Fibroblast of the aortic adventitia (primary cell): Measurements from ENCODE around the gene TEX14. TPM values are rescaled to one million over a fixed set of nuclear protein-coding genes. Genes with fewer than 3 reads are reported as not detected.

Source experiments
- DNase-seq: peaks from one replicate; pipeline ENCODE4 v3.0.0-alpha.2; 2010; ENCODE audit warnings: low read depth
- H3K4me3 ChIP-seq: 2 replicates; pipeline ENCODE4 v1.5.1; 2011; ENCODE audit warnings: low read depth, mild to moderate bottlenecking, control low read depth, low read length, moderate library complexity
- CTCF ChIP-seq: IDR thresholded peaks from 2 replicates; pipeline ENCODE4 v1.5.1; 2011; ENCODE audit warnings: mild to moderate bottlenecking, low read length, control low read depth, inconsistent platforms; ENCODE audit not compliant: insufficient read depth
- total RNA-seq: library from RNA; depleted of rRNA; stranded (reverse); fragments of >200 nt; gene quantifications from 2 replicates; pipeline ENCODE4 v1.2.3, GENCODE V29; 2012; ENCODE audit warnings: low replicate concordance

The TEX14 gene
- total RNA-seq, 1 donor: not detected

- TF ChIP-seq CTCF: no peak
- H3K4me3 ChIP-seq: peak overlapping the region; percentile 88
- DNase-seq: peak; percentile 100
Measured at GRCh38 chr17:58517928-58518609, 173.8 kb downstream of the TEX14 start.

GRCh38 chr17:58517378-58517927 is 174.4 kb downstream of the TEX14 start:
- DNase-seq: no peak
- H3K4me3 ChIP-seq: peak overlapping the region; percentile 88
- TF ChIP-seq CTCF: no peak

GRCh38 chr17:58516644-58517377 is 175.0 kb downstream of the TEX14 start:
- no peak for TF ChIP-seq CTCF
- DNase-seq: no peak
- peak overlapping the region; percentile 88 for H3K4me3 ChIP-seq

- DNase-seq: no peak
- no peak overlapping the region for H3K4me3 ChIP-seq
- no peak for TF ChIP-seq CTCF
Measured at GRCh38 chr17:58515286-58515685, 176.6 kb downstream of the TEX14 start.

GRCh38 chr17:58514770-58515157 is 177.1 kb downstream of the TEX14 start:
- no peak for DNase-seq
- TF ChIP-seq CTCF: no peak
- H3K4me3 ChIP-seq: peak overlapping the region; percentile 81

- no peak for TF ChIP-seq CTCF
- peak; percentile 52 for DNase-seq
- peak within 1 kb of the TSS; percentile 81 for H3K4me3 ChIP-seq
Measured at GRCh38 chr17:58513965-58514769, 177.7 kb downstream of the TEX14 start, which contains the start of gene MTMR4. Gene MTMR4, minus strand, starts transcription at chr17:58514638. Its CDS starts 231 bp downstream, at chr17:58514407.
